Thoracic aorta (tissue), 2 donors: ENCODE data around the gene RPRD1B. TPM values are rescaled to one million over a fixed set of nuclear protein-coding genes. Genes with fewer than 3 reads are reported as not detected.

ENCODE experiments used
- ATAC-seq: fragments of 150-250 bp; one replicate; pipeline ENCODE4 v1.8.0; 2017; ENCODE audit warnings: low read depth; ENCODE audit not compliant: insufficient number of reproducible peaks, low FRiP score
- DNase-seq: peaks from one replicate; pipeline ENCODE4 v3.0.0-alpha.2; 2020; ENCODE audit warnings: low spot score
- H3K27ac ChIP-seq, 2 donors: fragments of 200-600 bp; sonication (generic); 1 replicate in 1 of 2; 2 replicates in 1 of 2; pipeline ENCODE4 v1.5.1; 2016; ENCODE audit warnings: mild to moderate bottlenecking in 2 of 2, moderate library complexity in 2 of 2
- H3K27me3 ChIP-seq: fragments of 200-600 bp; sonication (generic); replicated peaks from 2 replicates; pipeline ENCODE4 v1.6.0; 2016; ENCODE audit warnings: mild to moderate bottlenecking; ENCODE audit not compliant: insufficient read depth
- H3K36me3 ChIP-seq: fragments of 200-600 bp; sonication (generic); one replicate; pipeline ENCODE4 v1.5.1; 2016
- H3K4me1 ChIP-seq, 2 donors: fragments of 200-600 bp; sonication (generic); 1 replicate in 1 of 2; 2 replicates in 1 of 2; pipeline versions ENCODE4 v1.5.1 to v1.6.0; 2016; ENCODE audit warnings: low read depth in 2 of 2, mild to moderate bottlenecking in 1 of 2; ENCODE audit not compliant: control insufficient read depth in 1 of 2
- H3K4me3 ChIP-seq: fragments of 200-600 bp; sonication (generic); 2 replicates; pipeline ENCODE4 v1.5.1; 2016; ENCODE audit warnings: mild to moderate bottlenecking
- H3K9me3 ChIP-seq: fragments of 200-600 bp; sonication (generic); 2 replicates; pipeline ENCODE4 v1.5.1; 2016
- total RNA-seq, 2 donors: library from RNA; depleted of rRNA; stranded (reverse); fragments of >200 nt; gene quantifications; one replicate each; pipeline versions ENCODE4 v1.1.0 to v1.2.3, GENCODE V29; 2016
- TF ChIP-seq, protein P1 (sequence below): fragments of 200-600 bp; sonication (generic); IDR thresholded peaks from one replicate; pipeline ENCODE4 v1.5.1; 2019; ENCODE audit warnings: antibody characterized with exemption

Gene RPRD1B
- total RNA-seq, 2 donors from 2014 or later = 22.3 to 77.7 TPM

DNA sequence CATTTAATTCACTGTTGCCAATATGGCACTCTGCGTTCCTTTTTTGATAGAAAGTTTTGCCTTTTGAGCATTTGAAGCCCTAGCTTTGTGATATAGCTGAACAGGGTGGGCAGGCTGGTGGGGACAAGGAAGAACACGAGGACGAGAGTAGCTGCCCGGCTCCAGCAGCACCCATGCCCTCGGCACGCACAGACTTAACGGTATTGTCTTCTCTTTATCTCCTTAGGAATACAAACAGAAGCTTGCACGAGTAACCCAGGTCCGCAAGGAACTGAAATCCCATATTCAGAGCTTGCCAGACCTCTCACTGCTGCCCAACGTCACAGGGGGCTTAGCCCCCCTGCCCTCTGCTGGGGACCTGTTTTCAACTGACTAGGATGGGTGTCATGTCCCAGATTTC is 56.0 kb downstream of the RPRD1B start:
- Histone ChIP-seq H3K4me3 (no peak overlapping the region), H3K9me3 (no peaks in the 10 kb centered on the region), H3K27me3 (no peaks in the 10 kb centered on the region), H3K36me3 (peaks cover 30% of the 10 kb centered on the region), H3K27ac (no peak overlapping the region), H3K4me1 (peaks cover 9 to 24% of the 10 kb centered on the region in 2 donors)
- DNase-seq (no peak), ATAC-seq (no peak)
- TF ChIP-seq, protein P1, sequence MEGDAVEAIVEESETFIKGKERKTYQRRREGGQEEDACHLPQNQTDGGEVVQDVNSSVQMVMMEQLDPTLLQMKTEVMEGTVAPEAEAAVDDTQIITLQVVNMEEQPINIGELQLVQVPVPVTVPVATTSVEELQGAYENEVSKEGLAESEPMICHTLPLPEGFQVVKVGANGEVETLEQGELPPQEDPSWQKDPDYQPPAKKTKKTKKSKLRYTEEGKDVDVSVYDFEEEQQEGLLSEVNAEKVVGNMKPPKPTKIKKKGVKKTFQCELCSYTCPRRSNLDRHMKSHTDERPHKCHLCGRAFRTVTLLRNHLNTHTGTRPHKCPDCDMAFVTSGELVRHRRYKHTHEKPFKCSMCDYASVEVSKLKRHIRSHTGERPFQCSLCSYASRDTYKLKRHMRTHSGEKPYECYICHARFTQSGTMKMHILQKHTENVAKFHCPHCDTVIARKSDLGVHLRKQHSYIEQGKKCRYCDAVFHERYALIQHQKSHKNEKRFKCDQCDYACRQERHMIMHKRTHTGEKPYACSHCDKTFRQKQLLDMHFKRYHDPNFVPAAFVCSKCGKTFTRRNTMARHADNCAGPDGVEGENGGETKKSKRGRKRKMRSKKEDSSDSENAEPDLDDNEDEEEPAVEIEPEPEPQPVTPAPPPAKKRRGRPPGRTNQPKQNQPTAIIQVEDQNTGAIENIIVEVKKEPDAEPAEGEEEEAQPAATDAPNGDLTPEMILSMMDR = no peak

- H3K27me3 ChIP-seq = no peaks in the 10 kb centered on the region
- no peak for DNase-seq
- no peak for ATAC-seq
- H3K27ac ChIP-seq = no peak overlapping the region
- no peaks in the 10 kb centered on the region for H3K9me3 ChIP-seq
- peaks cover 30% of the 10 kb centered on the region for H3K36me3 ChIP-seq
- H3K4me3 ChIP-seq = no peak overlapping the region
- TF ChIP-seq, protein P1 = no peak
- H3K4me1 ChIP-seq = peaks cover 11 to 24% of the 10 kb centered on the region in 2 donors
These were observed 56.5 kb downstream of the RPRD1B start for GRCh38 chr20:38090061-38090460.

DNA sequence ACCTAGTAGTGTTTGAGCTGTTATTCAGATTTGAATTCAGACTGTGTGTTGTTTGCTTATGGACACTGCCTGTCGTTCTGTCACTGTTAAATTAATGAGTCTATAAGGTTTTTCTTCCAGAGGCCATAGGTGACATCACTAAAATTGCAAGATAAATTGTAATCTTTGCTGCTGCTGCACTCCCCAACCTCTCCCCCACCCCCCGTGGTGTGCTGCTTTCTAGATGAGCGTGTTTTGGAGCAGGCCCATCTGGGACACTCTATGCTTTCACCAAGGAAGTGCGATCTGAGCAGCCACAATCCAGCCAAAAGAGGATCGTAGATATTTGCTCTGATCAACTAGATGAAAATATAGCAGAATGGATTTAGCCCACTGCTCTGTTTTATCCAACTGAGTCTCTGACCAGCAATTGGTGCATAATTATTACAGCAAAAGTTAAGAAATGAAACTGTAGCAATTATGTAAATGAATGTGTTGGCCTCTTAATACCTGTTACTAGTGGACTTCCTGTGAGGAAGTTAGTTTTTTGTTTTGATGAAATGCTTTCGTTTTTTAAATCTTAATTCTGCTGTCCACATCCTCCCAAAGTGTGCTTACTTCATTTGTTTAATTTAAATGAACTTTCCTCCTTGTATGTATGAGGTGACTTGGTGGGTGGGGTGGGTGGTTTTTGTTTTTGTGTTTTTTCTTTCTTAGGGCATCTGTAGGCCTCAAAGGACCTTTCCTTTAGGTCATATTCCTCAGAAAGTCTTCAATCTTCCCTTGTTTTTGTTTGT is 58.1 kb downstream of the RPRD1B start:
- peaks cover 30% of the 10 kb centered on the region for H3K36me3 ChIP-seq
- TF ChIP-seq, protein P1 = no peak

DNA sequence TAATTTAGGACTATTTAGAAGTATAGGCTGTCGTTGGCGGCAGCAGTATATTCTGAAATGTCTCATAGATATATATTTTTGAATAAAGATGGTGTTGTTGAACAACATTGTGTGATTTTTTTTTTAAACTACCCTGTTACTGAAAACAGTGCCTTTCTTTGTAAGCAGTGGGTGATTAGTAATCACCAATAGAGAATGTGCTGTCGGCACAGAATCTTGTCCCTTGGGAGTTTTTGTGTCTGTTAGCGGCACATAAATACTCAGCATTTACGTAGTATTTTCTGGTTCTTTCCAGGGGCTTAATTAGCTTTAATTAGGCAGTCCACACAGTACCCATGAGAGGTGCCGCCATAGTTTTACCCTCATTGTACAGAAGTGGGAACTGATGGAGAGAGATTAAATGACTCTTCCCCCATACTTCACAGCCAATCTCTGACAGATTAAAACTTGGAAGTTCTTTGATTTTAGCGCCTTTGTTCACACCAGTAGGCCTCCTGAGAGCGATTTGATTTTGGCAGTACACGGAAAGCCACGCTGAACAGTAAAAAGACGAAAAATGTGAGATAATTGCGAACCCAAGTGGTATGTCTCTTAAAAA is 58.8 kb downstream of the RPRD1B start:
- no peak for ATAC-seq
- H3K4me3 ChIP-seq = no peak overlapping the region
- peaks cover 26% of the 10 kb centered on the region for H3K36me3 ChIP-seq
- DNase-seq = no peak
- no peak overlapping the region for H3K27ac ChIP-seq
- TF ChIP-seq, protein P1 = no peak
- H3K27me3 ChIP-seq = no peaks in the 10 kb centered on the region
- no peaks in the 10 kb centered on the region for H3K9me3 ChIP-seq
- peaks cover 16 to 19% of the 10 kb centered on the region in 2 donors for H3K4me1 ChIP-seq

More for the DNA sequence above, 58.1 kb downstream of the RPRD1B start:
- Histone ChIP-seq H3K9me3 (no peaks in the 10 kb centered on the region), H3K27ac (no peak overlapping the region), H3K4me1 (peaks cover 15 to 19% of the 10 kb centered on the region in 2 donors), H3K4me3 (no peak overlapping the region), H3K27me3 (no peaks in the 10 kb centered on the region)
- ATAC-seq (no peak), DNase-seq (no peak)

GRCh38 chr20:38092915-38093314 is 59.4 kb downstream of the RPRD1B start:
- ATAC-seq (no peak), DNase-seq (no peak)
- Histone ChIP-seq H3K27ac (no peak overlapping the region), H3K9me3 (no peaks in the 10 kb centered on the region), H3K36me3 (peaks cover 26% of the 10 kb centered on the region), H3K4me1 (peaks cover 19% of the 10 kb centered on the region in 2 donors), H3K4me3 (no peak overlapping the region), H3K27me3 (no peaks in the 10 kb centered on the region)
- TF ChIP-seq, protein P1 = no peak
